C4-2B (cell line): ENCODE results near the gene CALML4.
"Not testable (repeated sequence)": the region's sequence is repeated elsewhere in the genome, so short reads cannot be mapped to it uniquely, and the experiment has no call there.

ENCODE experiments used
- ZFX ChIP-seq: fragments of 450-650 bp; IDR thresholded peaks from 2 replicates; pipeline ENCODE4 v1.6.1; 2017
- TF ChIP-seq, protein P1 (sequence below): fragments of 450-650 bp; conservative IDR thresholded peaks from 2 replicates; pipeline ENCODE4 v1.5.1; 2017; ENCODE audit warnings: mild to moderate bottlenecking

DNA sequence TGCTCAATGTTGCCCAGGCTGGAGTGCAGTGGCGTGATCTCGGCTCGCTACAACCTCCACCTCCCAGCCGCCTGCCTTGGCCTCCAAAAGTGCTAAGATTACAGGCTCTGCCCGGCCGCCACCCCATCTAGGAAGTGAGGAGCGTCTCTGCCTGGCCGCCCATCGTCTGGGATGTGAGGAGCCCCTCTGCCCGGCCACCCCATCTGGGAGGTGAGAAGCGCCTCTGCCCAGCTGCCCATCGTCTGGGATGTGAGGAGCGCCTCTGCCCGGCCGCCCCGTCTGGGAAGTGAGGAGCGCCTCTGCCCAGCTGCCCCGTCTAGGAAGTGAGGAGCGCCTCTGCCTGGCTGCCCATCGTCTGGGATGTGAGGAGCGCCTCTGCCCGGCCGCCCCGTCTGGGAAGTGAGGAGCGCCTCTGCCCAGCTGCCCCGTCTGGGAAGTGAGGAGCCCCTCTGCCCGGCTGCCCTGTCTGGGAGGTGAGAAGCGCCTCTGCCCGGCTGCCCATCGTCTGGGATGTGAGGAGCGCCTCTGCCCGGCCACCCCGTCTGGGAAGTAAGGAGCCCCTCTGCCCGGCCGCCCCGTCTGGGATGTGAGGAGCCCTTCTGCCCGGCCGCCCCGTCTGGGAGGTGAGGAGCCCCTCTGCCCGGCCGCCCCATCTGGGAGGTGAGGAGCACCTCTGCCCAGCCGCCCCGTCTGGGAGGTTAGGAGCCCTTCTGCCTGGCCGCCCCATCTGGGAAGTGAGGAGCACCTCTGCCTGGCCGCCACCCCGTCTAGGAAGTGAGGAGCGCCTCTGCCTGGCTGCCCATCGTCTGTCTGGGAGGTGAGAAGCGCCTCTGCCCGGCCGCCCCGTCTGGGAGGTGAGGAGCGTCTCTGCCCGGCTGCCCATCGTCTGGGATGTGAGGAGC lies 16.6 kb upstream of the CALML4 start:
- TF ChIP-seq, protein P1, sequence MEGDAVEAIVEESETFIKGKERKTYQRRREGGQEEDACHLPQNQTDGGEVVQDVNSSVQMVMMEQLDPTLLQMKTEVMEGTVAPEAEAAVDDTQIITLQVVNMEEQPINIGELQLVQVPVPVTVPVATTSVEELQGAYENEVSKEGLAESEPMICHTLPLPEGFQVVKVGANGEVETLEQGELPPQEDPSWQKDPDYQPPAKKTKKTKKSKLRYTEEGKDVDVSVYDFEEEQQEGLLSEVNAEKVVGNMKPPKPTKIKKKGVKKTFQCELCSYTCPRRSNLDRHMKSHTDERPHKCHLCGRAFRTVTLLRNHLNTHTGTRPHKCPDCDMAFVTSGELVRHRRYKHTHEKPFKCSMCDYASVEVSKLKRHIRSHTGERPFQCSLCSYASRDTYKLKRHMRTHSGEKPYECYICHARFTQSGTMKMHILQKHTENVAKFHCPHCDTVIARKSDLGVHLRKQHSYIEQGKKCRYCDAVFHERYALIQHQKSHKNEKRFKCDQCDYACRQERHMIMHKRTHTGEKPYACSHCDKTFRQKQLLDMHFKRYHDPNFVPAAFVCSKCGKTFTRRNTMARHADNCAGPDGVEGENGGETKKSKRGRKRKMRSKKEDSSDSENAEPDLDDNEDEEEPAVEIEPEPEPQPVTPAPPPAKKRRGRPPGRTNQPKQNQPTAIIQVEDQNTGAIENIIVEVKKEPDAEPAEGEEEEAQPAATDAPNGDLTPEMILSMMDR: not testable (repeated sequence)
- TF ChIP-seq ZFX: not testable (repeated sequence)
